Activated T-helper 17 cell treated with anti-CD3 and anti-CD28 coated beads, Interleukin-2, amount 50 U/mL, for 72 hours (primary cell): ENCODE results near the gene NLRP5. TPM values are rescaled to one million over a fixed set of nuclear protein-coding genes. Genes with fewer than 3 reads are reported as not detected.
"Not testable (repeated sequence)": the region's sequence is repeated elsewhere in the genome, so short reads cannot be mapped to it uniquely, and the experiment has no call there.

Experiments
- ATAC-seq: fragments of 150-1000 bp; cut with Tn5 transposase; replicated peaks from 2 replicates; pipeline ENCODE4 v1.10.0; 2021; ENCODE audit warnings: mild to moderate bottlenecking, moderate library complexity
- H3K27ac Mint-ChIP-seq: one replicate; pipeline ENCODE4 v1.8.0; 2022; ENCODE audit warnings: mixed read lengths
- H3K27me3 Mint-ChIP-seq: one replicate; pipeline ENCODE4 v1.8.0; 2022; ENCODE audit warnings: mixed read lengths
- H3K36me3 Mint-ChIP-seq: one replicate; pipeline ENCODE4 v1.8.0; 2022; ENCODE audit warnings: low read depth, mild to moderate bottlenecking, mixed read lengths
- H3K4me1 Mint-ChIP-seq: one replicate; pipeline ENCODE4 v1.8.0; 2022; ENCODE audit warnings: mixed read lengths
- H3K4me3 Mint-ChIP-seq: one replicate; pipeline ENCODE4 v1.8.0; 2022; ENCODE audit warnings: mild to moderate bottlenecking, mixed read lengths
- H3K9me3 Mint-ChIP-seq: one replicate; pipeline ENCODE4 v1.8.0; 2022; ENCODE audit warnings: mixed read lengths
- total RNA-seq, 2 donors: library from RNA; stranded (reverse); gene quantifications; one replicate each; pipeline ENCODE4 v1.2.3, GENCODE V29; 2022

NLRP5 gene
- total RNA-seq, 2 donors from 2014 or later = not detected

GRCh38 chr19:56086671-56087430 is 100.3 kb downstream of the NLRP5 start:
- Mint-ChIP-seq H3K27ac (no peak overlapping the region), H3K4me3 (no peak overlapping the region), H3K4me1 (peaks cover 6% of the 10 kb centered on the region)

GRCh38 chr19:56087647-56088496 is 101.3 kb downstream of the NLRP5 start:
- Mint-ChIP-seq H3K27ac (no peak overlapping the region), H3K36me3 (peaks cover 36% of the 10 kb centered on the region), H3K9me3 (no peaks in the 10 kb centered on the region), H3K4me1 (peaks cover 10% of the 10 kb centered on the region), H3K4me3 (no peak overlapping the region), H3K27me3 (no peaks in the 10 kb centered on the region)
- ATAC-seq = no peak

More at GRCh38 chr19:56086671-56087430, 100.3 kb downstream of the NLRP5 start:
- Mint-ChIP-seq H3K27me3 (no peaks in the 10 kb centered on the region), H3K36me3 (peaks cover 28% of the 10 kb centered on the region), H3K9me3 (no peaks in the 10 kb centered on the region)
- ATAC-seq = no peak

- H3K36me3 Mint-ChIP-seq = peaks cover 43% of the 10 kb centered on the region
- no peaks in the 10 kb centered on the region for H3K27me3 Mint-ChIP-seq
- no peak overlapping the region for H3K27ac Mint-ChIP-seq
- no peak overlapping the region for H3K4me3 Mint-ChIP-seq
- ATAC-seq = no peak
- no peaks in the 10 kb centered on the region for H3K9me3 Mint-ChIP-seq
- H3K4me1 Mint-ChIP-seq = peaks cover 13% of the 10 kb centered on the region
Measured at GRCh38 chr19:56088497-56089215, 102.1 kb downstream of the NLRP5 start.

DNA sequence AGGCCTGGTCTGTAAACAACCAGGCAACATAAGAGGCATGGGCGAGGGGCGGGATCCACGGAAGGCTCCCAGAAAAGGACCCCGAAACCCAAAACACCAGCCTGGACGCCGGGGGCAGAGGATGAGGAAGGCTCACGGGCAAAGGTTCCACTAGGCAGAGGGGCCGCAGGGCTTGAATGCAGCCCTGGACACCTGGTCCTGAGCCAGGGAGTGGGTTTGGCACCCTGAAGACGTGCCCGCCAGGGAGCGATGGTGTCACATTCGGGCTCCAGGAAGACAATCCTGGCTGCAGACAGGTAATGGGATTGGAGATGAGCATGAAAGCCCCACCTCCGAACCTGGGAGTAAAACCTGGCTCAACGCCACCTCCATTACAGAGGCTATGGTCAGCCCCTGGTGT is 102.8 kb downstream of the NLRP5 start:
- no peak overlapping the region for H3K27ac Mint-ChIP-seq
- no peaks in the 10 kb centered on the region for H3K27me3 Mint-ChIP-seq
- no peak overlapping the region for H3K4me3 Mint-ChIP-seq
- H3K9me3 Mint-ChIP-seq = no peaks in the 10 kb centered on the region
- peaks cover 49% of the 10 kb centered on the region for H3K36me3 Mint-ChIP-seq
- ATAC-seq = no peak
- H3K4me1 Mint-ChIP-seq = peaks cover 13% of the 10 kb centered on the region

DNA sequence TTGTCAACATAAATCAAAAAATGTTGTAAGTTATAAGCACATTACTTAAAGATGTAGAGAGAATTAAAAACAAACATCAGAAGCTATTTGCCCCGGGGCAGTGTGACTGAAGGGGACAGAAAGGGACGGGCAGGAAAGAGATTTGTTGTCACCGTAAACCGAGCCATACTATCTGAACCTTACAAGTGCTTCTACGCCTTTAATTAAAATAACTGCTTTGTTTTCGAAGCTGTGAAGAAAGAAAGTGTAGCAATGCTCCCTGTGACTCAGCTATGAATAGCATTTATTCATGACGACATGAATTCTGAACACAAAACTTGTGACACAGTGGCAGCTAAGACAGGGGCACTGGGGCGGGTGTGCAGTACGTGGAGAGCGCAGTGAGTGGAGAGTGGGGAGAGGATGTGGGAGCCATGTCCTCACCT is 104.5 kb downstream of the NLRP5 start:
- Mint-ChIP-seq H3K4me1 (peaks cover 13% of the 10 kb centered on the region), H3K4me3 (no peak overlapping the region), H3K9me3 (no peaks in the 10 kb centered on the region), H3K27ac (no peak overlapping the region), H3K27me3 (no peaks in the 10 kb centered on the region), H3K36me3 (peaks cover 64% of the 10 kb centered on the region)
- no peak for ATAC-seq

- Mint-ChIP-seq H3K4me1 (peaks cover 13% of the 10 kb centered on the region), H3K27me3 (no peaks in the 10 kb centered on the region), H3K4me3 (no peak overlapping the region), H3K9me3 (no peaks in the 10 kb centered on the region), H3K27ac (no peak overlapping the region), H3K36me3 (peaks cover 66% of the 10 kb centered on the region)
- no peak for ATAC-seq
Measured at GRCh38 chr19:56091751-56092546, 105.4 kb downstream of the NLRP5 start.

DNA sequence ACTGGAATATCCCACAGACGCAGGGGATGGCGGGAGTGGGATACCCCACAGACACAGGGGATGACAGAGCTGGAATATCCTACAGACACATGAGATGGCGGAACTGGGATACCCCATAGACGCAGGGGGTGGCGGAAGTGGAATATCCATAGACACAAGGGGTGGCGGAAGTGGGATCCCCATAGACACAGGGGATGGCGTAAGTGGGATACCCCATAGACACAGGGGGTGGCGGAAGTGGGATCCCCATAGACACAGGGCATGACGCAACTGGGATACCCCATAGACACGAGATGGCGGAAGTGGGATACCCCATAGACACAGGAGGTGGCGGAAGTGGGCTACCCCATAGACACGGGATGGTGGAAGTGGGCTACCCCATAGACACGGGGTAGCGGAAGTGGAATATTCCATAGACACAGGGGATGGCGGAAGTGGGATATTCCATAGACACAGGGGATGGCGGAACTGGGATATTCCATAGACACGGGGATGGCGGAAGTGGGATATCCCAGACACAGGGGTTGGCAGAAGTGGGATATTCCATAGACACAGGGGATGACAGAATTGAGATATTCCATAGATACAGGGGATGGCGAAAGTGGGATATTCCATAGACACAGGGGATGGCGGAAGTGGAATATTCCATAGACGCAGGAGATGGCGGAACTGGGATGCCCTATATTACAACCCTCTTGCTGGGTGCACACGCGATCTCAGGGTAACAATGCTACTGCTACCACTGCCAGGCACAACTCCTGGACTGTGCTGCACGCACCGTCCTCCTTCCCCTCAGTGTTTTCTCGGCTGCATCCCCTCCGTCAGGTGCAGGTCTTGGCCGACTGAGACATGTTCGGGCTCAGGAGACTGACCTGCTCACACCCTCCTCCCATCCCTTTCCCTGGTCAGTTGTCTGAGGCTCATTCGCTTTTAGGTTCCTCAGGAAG is 106.4 kb downstream of the NLRP5 start:
- no peaks in the 10 kb centered on the region for H3K27me3 Mint-ChIP-seq
- no peaks in the 10 kb centered on the region for H3K9me3 Mint-ChIP-seq
- peaks cover 13% of the 10 kb centered on the region for H3K4me1 Mint-ChIP-seq
- peaks cover 69% of the 10 kb centered on the region for H3K36me3 Mint-ChIP-seq
- H3K4me3 Mint-ChIP-seq = no peak overlapping the region
- no peak overlapping the region for H3K27ac Mint-ChIP-seq
- ATAC-seq = no peak

- Mint-ChIP-seq H3K9me3 (no peaks in the 10 kb centered on the region), H3K4me1 (peaks cover 13% of the 10 kb centered on the region), H3K27me3 (no peaks in the 10 kb centered on the region), H3K36me3 (peaks cover 60% of the 10 kb centered on the region), H3K27ac (no peak overlapping the region), H3K4me3 (no peak overlapping the region)
- no peak for ATAC-seq
Measured at GRCh38 chr19:56094449-56094848, 107.9 kb downstream of the NLRP5 start.

- Mint-ChIP-seq H3K9me3 (no peaks in the 10 kb centered on the region), H3K4me1 (peaks cover 7% of the 10 kb centered on the region), H3K27me3 (no peaks in the 10 kb centered on the region), H3K27ac (no peak overlapping the region), H3K36me3 (peaks cover 56% of the 10 kb centered on the region), H3K4me3 (no peak overlapping the region)
- no peak for ATAC-seq
Measured at GRCh38 chr19:56096665-56097064, 110.1 kb downstream of the NLRP5 start.

DNA sequence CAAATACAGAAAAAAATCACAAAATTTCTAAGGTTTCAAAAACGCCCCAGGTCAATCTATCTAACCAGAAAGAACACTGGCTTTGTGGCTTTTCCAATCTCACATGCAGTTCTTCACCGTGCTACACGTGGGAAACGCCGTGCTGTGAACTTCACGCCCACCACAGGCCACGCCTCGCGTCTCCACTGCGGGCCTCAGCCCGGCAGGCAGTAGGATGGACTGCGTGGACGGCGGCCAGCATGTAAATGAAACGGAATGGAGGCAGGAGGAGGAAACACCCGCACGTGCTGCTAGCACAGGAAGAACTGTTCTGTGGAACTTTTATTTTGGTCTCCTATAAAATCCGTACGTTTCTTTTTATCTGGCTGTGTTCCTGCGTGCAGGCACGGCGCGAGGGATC is 110.7 kb downstream of the NLRP5 start:
- Mint-ChIP-seq H3K27ac (no peak overlapping the region), H3K9me3 (no peaks in the 10 kb centered on the region), H3K36me3 (peaks cover 60% of the 10 kb centered on the region), H3K4me1 (peaks cover 7% of the 10 kb centered on the region), H3K4me3 (no peak overlapping the region), H3K27me3 (no peaks in the 10 kb centered on the region)
- ATAC-seq = no peak

GRCh38 chr19:56097776-56098175 is 111.2 kb downstream of the NLRP5 start:
- Mint-ChIP-seq H3K9me3 (no peaks in the 10 kb centered on the region), H3K27ac (no peak overlapping the region), H3K4me1 (peaks cover 4% of the 10 kb centered on the region), H3K36me3 (peaks cover 59% of the 10 kb centered on the region), H3K27me3 (no peaks in the 10 kb centered on the region), H3K4me3 (no peak overlapping the region)
- no peak for ATAC-seq

DNA sequence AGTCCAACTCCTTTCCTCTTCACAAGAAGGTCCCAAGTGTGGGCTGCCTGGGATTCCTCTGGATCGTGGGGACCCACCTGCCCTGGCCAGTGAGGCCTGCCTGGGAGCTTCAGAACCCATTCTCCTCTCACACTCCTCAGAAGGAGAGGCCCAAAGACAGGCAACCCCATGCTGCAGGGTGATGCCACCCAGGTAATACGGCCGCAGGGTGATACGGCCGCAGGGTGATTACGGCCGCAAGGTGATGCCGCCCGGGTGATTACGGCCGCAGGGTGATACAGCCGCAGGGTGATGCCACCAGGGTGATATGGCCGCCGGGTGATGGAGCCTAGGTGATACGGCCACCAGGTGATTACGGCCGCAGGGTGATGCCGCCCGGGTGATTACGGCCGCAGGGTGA is 111.7 kb downstream of the NLRP5 start:
- H3K9me3 Mint-ChIP-seq, ATAC-seq, H3K27me3 Mint-ChIP-seq, H3K4me1 Mint-ChIP-seq, H3K27ac Mint-ChIP-seq, H3K4me3 Mint-ChIP-seq: not testable (repeated sequence)
- peaks cover 54% of the 10 kb centered on the region for H3K36me3 Mint-ChIP-seq
